GM21717 (cell line): ENCODE measurements around the gene PLAAT2.

ENCODE experiments used
- ATAC-seq: cut with Tn5 transposase; IDR thresholded peaks from one replicate; pipeline ENCODE4 v1.9.1; 2021; ENCODE audit warnings: mild to moderate bottlenecking, moderate library complexity; ENCODE audit not compliant: unreplicated experiment

The PLAAT2 gene

GRCh38 chr11:63527667-63528066 is 35.5 kb downstream of the PLAAT2 start:
- no peak for ATAC-seq

- ATAC-seq = no peak
These were observed 40.0 kb downstream of the PLAAT2 start for GRCh38 chr11:63523151-63523550.

- ATAC-seq = no peak
These were observed 41.3 kb downstream of the PLAAT2 start for GRCh38 chr11:63521896-63522295.

GRCh38 chr11:63520606-63521170 is 42.5 kb downstream of the PLAAT2 start:
- ATAC-seq = no peak

GRCh38 chr11:63518548-63518947 is 44.6 kb downstream of the PLAAT2 start:
- no peak for ATAC-seq

- no peak for ATAC-seq
These were observed 46.0 kb downstream of the PLAAT2 start for GRCh38 chr11:63517156-63517555.

GRCh38 chr11:63516109-63516508 is 47.1 kb downstream of the PLAAT2 start:
- no peak for ATAC-seq

GRCh38 chr11:63512816-63513215 is 50.4 kb downstream of the PLAAT2 start:
- ATAC-seq = no peak

- ATAC-seq = no peak
These were observed 52.0 kb downstream of the PLAAT2 start for GRCh38 chr11:63511048-63511748.

GRCh38 chr11:63510360-63511047 is 52.7 kb downstream of the PLAAT2 start:
- ATAC-seq = no peak

- ATAC-seq = no peak
These were observed 54.4 kb downstream of the PLAAT2 start for GRCh38 chr11:63508745-63509144.

- no peak for ATAC-seq
These were observed 55.2 kb downstream of the PLAAT2 start for GRCh38 chr11:63508009-63508408.

GRCh38 chr11:63507511-63507910 is 55.7 kb downstream of the PLAAT2 start:
- ATAC-seq = no peak

- ATAC-seq = no peak
These were observed 56.3 kb downstream of the PLAAT2 start for GRCh38 chr11:63506876-63507275.

GRCh38 chr11:63505857-63506528 is 57.2 kb downstream of the PLAAT2 start, which contains the start of gene LGALS12:
LGALS12 (plus strand) TSS chr11:63506084; CDS start chr11:63506459, 375 bp downstream.
- ATAC-seq = no peak

GRCh38 chr11:63504933-63505586 is 58.1 kb downstream of the PLAAT2 start:
- ATAC-seq = no peak

- ATAC-seq = no peak
These were observed 59.1 kb downstream of the PLAAT2 start for GRCh38 chr11:63504054-63504453.

GRCh38 chr11:63503492-63503891 is 59.7 kb downstream of the PLAAT2 start:
- ATAC-seq = no peak
